Fibroblast of the conjunctiva (primary cell): ENCODE results near the gene MCF2L2.
A peak's percentile ranks its signal among the peaks of the same experiment; 100 is the strongest.

ENCODE experiments used
- DNase-seq: peaks from one replicate; pipeline ENCODE4 v3.0.0-alpha.2; 2010; ENCODE audit warnings: low read depth

Gene MCF2L2

GRCh38 chr3:183265834-183266417 is 162.5 kb downstream of the MCF2L2 start:
- DNase-seq = no peak

GRCh38 chr3:183265157-183265642 is 163.2 kb downstream of the MCF2L2 start:
- DNase-seq = no peak

- DNase-seq = no peak
Measured at GRCh38 chr3:183264268-183264667, 164.2 kb downstream of the MCF2L2 start.

- DNase-seq = no peak
Measured at GRCh38 chr3:183262875-183263378, 165.5 kb downstream of the MCF2L2 start.

- no peak for DNase-seq
Measured at GRCh38 chr3:183261151-183261724, 167.2 kb downstream of the MCF2L2 start.

GRCh38 chr3:183260167-183260904 is 168.1 kb downstream of the MCF2L2 start:
- DNase-seq = peak; percentile 56

- DNase-seq = no peak
Measured at GRCh38 chr3:183259621-183260020, 168.8 kb downstream of the MCF2L2 start.

- no peak for DNase-seq
Measured at GRCh38 chr3:183259087-183259486, 169.3 kb downstream of the MCF2L2 start.

- DNase-seq = no peak
Measured at GRCh38 chr3:183255348-183255730, 173.1 kb downstream of the MCF2L2 start.

- DNase-seq = no peak
Measured at GRCh38 chr3:183254487-183255347, 173.7 kb downstream of the MCF2L2 start.

- DNase-seq = peak; percentile 43
Measured at GRCh38 chr3:183253528-183254486, 174.6 kb downstream of the MCF2L2 start.

- DNase-seq = no peak
Measured at GRCh38 chr3:183252973-183253527, 175.4 kb downstream of the MCF2L2 start, which contains the start of gene B3GNT5. Gene B3GNT5, plus strand, starts transcription at chr3:183253253. Its CDS starts 16,546 bp downstream, at chr3:183269799.

- DNase-seq = no peak
Measured at GRCh38 chr3:183252118-183252782, 176.2 kb downstream of the MCF2L2 start.

GRCh38 chr3:183249006-183249718 is 179.3 kb downstream of the MCF2L2 start:
- no peak for DNase-seq

- no peak for DNase-seq
Measured at GRCh38 chr3:183247011-183247589, 181.3 kb downstream of the MCF2L2 start.

- DNase-seq = no peak
Measured at GRCh38 chr3:183244981-183245476, 183.4 kb downstream of the MCF2L2 start.

- DNase-seq = no peak
Measured at GRCh38 chr3:183244219-183244618, 184.2 kb downstream of the MCF2L2 start.

GRCh38 chr3:183242431-183242830 is 186.0 kb downstream of the MCF2L2 start:
- DNase-seq = no peak

- no peak for DNase-seq
Measured at GRCh38 chr3:183239046-183239445, 189.4 kb downstream of the MCF2L2 start.
